Endothelial cell (in vitro differentiated cells): ENCODE measurements around the gene PRMT7. TPM values are rescaled to one million over a fixed set of nuclear protein-coding genes. Genes with fewer than 3 reads are reported as not detected.

Experiments used
- DNase-seq: peaks from one replicate; pipeline ENCODE4 v3.0.0; 2021; ENCODE audit warnings: low spot score
- H3K27ac Mint-ChIP-seq: one replicate; pipeline ENCODE4 v1.8.0; 2021; ENCODE audit warnings: mixed read lengths, inconsistent platforms; ENCODE audit not compliant: unreplicated experiment
- H3K27me3 Mint-ChIP-seq: one replicate; pipeline ENCODE4 v1.8.0; 2021; ENCODE audit warnings: mild to moderate bottlenecking, moderate library complexity, mixed read lengths, inconsistent platforms; ENCODE audit not compliant: unreplicated experiment
- H3K36me3 Mint-ChIP-seq: one replicate; pipeline ENCODE4 v1.8.0; 2021; ENCODE audit warnings: mild to moderate bottlenecking, low read depth, mixed read lengths, inconsistent platforms; ENCODE audit not compliant: unreplicated experiment
- H3K4me1 Mint-ChIP-seq: one replicate; pipeline ENCODE4 v1.8.0; 2021; ENCODE audit warnings: mild to moderate bottlenecking, mixed read lengths, inconsistent platforms; ENCODE audit not compliant: unreplicated experiment
- H3K4me3 Mint-ChIP-seq: one replicate; pipeline ENCODE4 v1.8.0; 2021; ENCODE audit warnings: mild to moderate bottlenecking, mixed read lengths, inconsistent platforms; ENCODE audit not compliant: unreplicated experiment
- H3K9me3 Mint-ChIP-seq: one replicate; pipeline ENCODE4 v1.8.0; 2021; ENCODE audit warnings: mixed read lengths, inconsistent platforms; ENCODE audit not compliant: unreplicated experiment
- CTCF ChIP-seq: fragments of 200-600 bp; sonication (generic); IDR thresholded peaks from one replicate; pipeline ENCODE4 v1.5.0; 2021; ENCODE audit warnings: antibody characterized with exemption; ENCODE audit not compliant: unreplicated experiment
- total RNA-seq: library from RNA; stranded (reverse); fragmentation: NEBNext Ultra II Directional; extraction: Animal tissue kit (Norgen Biotek cat#: 25700); gene quantifications from one replicate; pipeline ENCODE4 v1.2.1, GENCODE V29; 2021; ENCODE audit not compliant: unreplicated experiment

The PRMT7 gene
- total RNA-seq, 1 donor from 2014 or later = 42.8 TPM

- Mint-ChIP-seq H3K4me3 (no peak overlapping the region), H3K27ac (no peak overlapping the region), H3K36me3 (no peaks in the 10 kb centered on the region), H3K4me1 (no peaks in the 10 kb centered on the region), H3K9me3 (no peaks in the 10 kb centered on the region), H3K27me3 (peaks cover 5% of the 10 kb centered on the region)
- no peak for DNase-seq
- TF ChIP-seq CTCF = no peak
These were observed 90.2 kb downstream of the PRMT7 start for GRCh38 chr16:68400924-68401460.

- Mint-ChIP-seq H3K36me3 (no peaks in the 10 kb centered on the region), H3K9me3 (no peaks in the 10 kb centered on the region), H3K4me1 (no peaks in the 10 kb centered on the region), H3K4me3 (no peak overlapping the region), H3K27me3 (peaks cover 5% of the 10 kb centered on the region), H3K27ac (no peak overlapping the region)
- no peak for TF ChIP-seq CTCF
- DNase-seq = no peak
These were observed 91.3 kb downstream of the PRMT7 start for GRCh38 chr16:68401871-68402747.

GRCh38 chr16:68402748-68403040, 91.9 kb downstream of the PRMT7 start:
- TF ChIP-seq CTCF = no peak
- no peaks in the 10 kb centered on the region for H3K4me1 Mint-ChIP-seq
- peaks cover 5% of the 10 kb centered on the region for H3K27me3 Mint-ChIP-seq
- H3K9me3 Mint-ChIP-seq = no peaks in the 10 kb centered on the region
- DNase-seq = no peak
- no peak overlapping the region for H3K27ac Mint-ChIP-seq
- no peak overlapping the region for H3K4me3 Mint-ChIP-seq
- H3K36me3 Mint-ChIP-seq = no peaks in the 10 kb centered on the region

DNA sequence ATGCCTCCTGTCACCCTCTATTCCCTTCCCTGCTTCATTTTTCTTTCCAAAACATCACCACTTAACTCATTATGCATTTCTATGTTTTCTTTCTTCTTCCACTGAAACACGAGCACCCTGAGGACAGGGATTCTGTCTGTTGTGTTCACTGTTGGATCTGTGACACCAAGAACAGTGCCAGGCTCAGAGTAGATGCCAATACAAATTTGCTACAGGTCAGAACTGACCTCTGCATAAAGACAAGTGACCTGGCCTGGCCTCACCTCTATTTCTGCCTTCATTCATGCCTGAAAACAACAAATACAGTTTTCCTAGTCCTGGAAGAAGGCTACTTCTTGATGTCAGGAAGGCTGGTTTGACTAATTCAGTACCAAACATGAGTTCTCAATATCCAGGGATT, 92.4 kb downstream of the PRMT7 start:
- no peaks in the 10 kb centered on the region for H3K4me1 Mint-ChIP-seq
- H3K9me3 Mint-ChIP-seq = no peaks in the 10 kb centered on the region
- H3K27me3 Mint-ChIP-seq = peaks cover 5% of the 10 kb centered on the region
- no peak for DNase-seq
- H3K36me3 Mint-ChIP-seq = no peaks in the 10 kb centered on the region
- no peak overlapping the region for H3K27ac Mint-ChIP-seq
- TF ChIP-seq CTCF = no peak
- H3K4me3 Mint-ChIP-seq = no peak overlapping the region

GRCh38 chr16:68403704-68404103, 92.9 kb downstream of the PRMT7 start:
- Mint-ChIP-seq H3K4me3 (no peak overlapping the region), H3K27ac (no peak overlapping the region), H3K4me1 (no peaks in the 10 kb centered on the region), H3K27me3 (peaks cover 4% of the 10 kb centered on the region), H3K9me3 (no peaks in the 10 kb centered on the region), H3K36me3 (no peaks in the 10 kb centered on the region)
- no peak for TF ChIP-seq CTCF
- no peak for DNase-seq
